HepG2 (cell line): ENCODE measurements around the gene SHISAL1. TPM values are rescaled to one million over a fixed set of nuclear protein-coding genes. Genes with fewer than 3 reads are reported as not detected.

Experiments
- ATAC-seq: fragments of 200-7000 bp; cut with Tn5 transposase; 3 replicates; pipeline ENCODE4 v1.9.1; 2020; ENCODE audit warnings: mild to moderate bottlenecking, moderate library complexity
- BruUV-seq: library from RNA; stranded (reverse); fragments of 400-500 nt; replicated peaks from 2 replicates; lab custom pipeline; 2021; lab: Mats Ljungman, UMichigan
- CTCF ChIA-PET: fragments of 300-600 bp; formaldehyde crosslinking; extraction: SDS; loops from one replicate; lab custom pipeline; 2021; ENCODE audit warnings: low total read pairs, inconsistent platforms, low intra/inter-chr PET ratio; lab: Yijun Ruan, JAX
- POLR2A ChIA-PET: fragments of 350-600 bp; sonication (Branson Sonifier 250); formaldehyde crosslinking; loops from one replicate; lab custom pipeline; 2020; ENCODE audit warnings: antibody characterized with exemption, inconsistent platforms; lab: Yijun Ruan, JAX
- DNase-seq: peaks from one replicate; pipeline ENCODE4 v3.0.0-alpha.2; 2015; ENCODE audit warnings: low spot score
- FAIRE-seq: peaks from 3 replicates; lab custom pipeline; 2011; peaks lifted over from hg19 to GRCh38; lab: Jason Lieb, UNC
- H2AFZ ChIP-seq: one replicate; pipeline ENCODE4 v1.6.1; 2011; ENCODE audit warnings: low read length, inconsistent platforms
- H3K27ac ChIP-seq: fragments of 300-600 bp; 3 replicates; pipeline ENCODE4 v1.8.0; 2011; ENCODE audit warnings: mixed run types, mild to moderate bottlenecking, mixed read lengths, low read length, inconsistent platforms; ENCODE audit not compliant: insufficient read depth; ENCODE audit errors: extremely low read length
- H3K27me3 ChIP-seq, 2 experiments: fragments of 200-600 bp in 1 of 2; 2 replicates in 1 of 2; 3 replicates in 1 of 2; pipeline versions ENCODE4 v1.6.0 to v1.8.0; 2011; ENCODE audit warnings: low read length in 2 of 2, mild to moderate bottlenecking in 2 of 2, moderate library complexity in 2 of 2, inconsistent platforms in 1 of 2; ENCODE audit not compliant: insufficient read depth in 2 of 2, control insufficient read depth in 1 of 2
- H3K36me3 ChIP-seq, 2 experiments: fragments of 200-600 bp in 1 of 2; replicated peaks in 1 of 2; 2 replicates in 1 of 2; 3 replicates in 1 of 2; pipeline versions ENCODE4 v1.5.1 to v1.8.0; 2011; ENCODE audit warnings: low read length in 2 of 2, inconsistent platforms in 1 of 2; ENCODE audit not compliant: insufficient read depth in 2 of 2, control insufficient read depth in 1 of 2
- H3K4me1 ChIP-seq: 2 replicates; pipeline ENCODE4 v1.5.1; 2012; ENCODE audit warnings: low read length, inconsistent platforms; ENCODE audit not compliant: insufficient read depth
- H3K4me2 ChIP-seq: 2 replicates; pipeline ENCODE4 v1.6.0; 2011; ENCODE audit warnings: low read depth, low read length, inconsistent platforms
- H3K4me3 ChIP-seq, 3 experiments: fragments of 200-600 bp in 1 of 3; sonication (generic), shearing (Covaris generic) in 1 of 3; replicated peaks in 1 of 3; 2 replicates each; pipeline ENCODE4 v1.5.1; 2011 to 2016; ENCODE audit warnings: low read length in 3 of 3, inconsistent platforms in 2 of 3, low read depth in 2 of 3, mild to moderate bottlenecking in 2 of 3, control low read depth in 1 of 3, mixed read lengths in 1 of 3; ENCODE audit not compliant: insufficient read depth in 1 of 3
- H3K79me2 ChIP-seq: one replicate; pipeline ENCODE4 v1.6.1; 2011; ENCODE audit warnings: low read length, inconsistent platforms; ENCODE audit not compliant: insufficient read depth
- H3K9ac ChIP-seq: 2 replicates; pipeline ENCODE4 v1.6.0; 2011; ENCODE audit warnings: mild to moderate bottlenecking, low read depth, low read length, inconsistent platforms; ENCODE audit not compliant: insufficient read depth
- H3K9me3 ChIP-seq: 2 replicates; pipeline ENCODE4 v1.5.1; 2012; ENCODE audit warnings: mild to moderate bottlenecking, low read length
- H4K20me1 ChIP-seq: 2 replicates; pipeline ENCODE4 v1.6.0; 2011; ENCODE audit warnings: inconsistent platforms, mild to moderate bottlenecking, low read length, moderate library complexity; ENCODE audit not compliant: insufficient read depth
- MZF1 ChIP-seq: sonication (generic); formaldehyde crosslinking; IDR thresholded peaks from 2 replicates; pipeline ENCODE4 v1.8.1; 2023; ENCODE audit warnings: mild to moderate bottlenecking, missing genetic modification reagents, borderline replicate concordance
- PCBP1 ChIP-seq: fragments of 200-400 bp; formaldehyde crosslinking; IDR thresholded peaks from 2 replicates; pipeline ENCODE4 v1.6.1; 2017; ENCODE audit warnings: mild to moderate bottlenecking, low read depth, low read length, borderline replicate concordance
- ZNF251 ChIP-seq: sonication (generic); formaldehyde crosslinking; IDR thresholded peaks from 2 replicates; pipeline ENCODE4 v1.9.0; 2021; ENCODE audit warnings: mild to moderate bottlenecking, missing genetic modification reagents
- WGBS: methylation state at CpG from one replicate; pipeline ENCODE4 v1.1.6; 2017; ENCODE audit warnings: low lambda C conversion rate; 5-methylcytosine and 5-hydroxymethylcytosine counted together
- in situ Hi-C: cut with HindIII; loops from 2 replicates; pipeline ENCODE4 v1.10.0; 2017; ENCODE audit warnings: low pct_unique_long_range_greater_than_20kb; ENCODE audit not compliant: extremely low pct_ligation_motif_present
- intact Hi-C: fragments of 100-400 bp; cut with micrococcal nuclease; formaldehyde crosslinking; loops from one replicate; pipeline ENCODE4 v1.10.0; 2022; ENCODE audit not compliant: unreplicated experiment
- polyA plus RNA-seq, 8 experiments: library from polyadenylated mRNA; depleted of rRNA in 3 of 8; stranded (reverse) in 7 of 8; unstranded in 1 of 8; fragments of >200 nt; fragmentation: Illumina TruSeq in 4 of 8; extraction: Trizol in 4 of 8; gene quantifications; 2 replicates each; pipeline versions ENCODE4 v1.2.1 to v1.2.3, GENCODE V29; 2011 to 2016; ENCODE audit warnings: low read depth in 4 of 8, missing spikeins in 1 of 8, mixed read lengths in 1 of 8; ENCODE audit not compliant: insufficient read depth in 1 of 8
- total RNA-seq, 5 experiments: library from RNA; depleted of rRNA; stranded (reverse); fragments of >200 nt; fragmentation: Illumina TruSeq; extraction: Trizol; gene quantifications; 2 replicates each; pipeline ENCODE4 v1.2.3, GENCODE V29; 2016; ENCODE audit warnings: low read depth in 1 of 5
- TF ChIP-seq, protein P1 (sequence below): sonication (generic); formaldehyde crosslinking; IDR thresholded peaks from 2 replicates; pipeline ENCODE4 v1.4.0; 2020; ENCODE audit warnings: missing genetic modification reagents, borderline replicate concordance
- TF ChIP-seq, protein P2 (sequence below): sonication (generic); formaldehyde crosslinking; IDR thresholded peaks from 2 replicates; pipeline ENCODE4 v1.5.0; 2020; ENCODE audit warnings: missing genetic modification reagents

SHISAL1 gene
- total and polyA plus RNA-seq, 2 of the 13 experiments (the other 11 are each of a cell fraction or from before 2014, with no cell fraction given): not detected

DNA sequence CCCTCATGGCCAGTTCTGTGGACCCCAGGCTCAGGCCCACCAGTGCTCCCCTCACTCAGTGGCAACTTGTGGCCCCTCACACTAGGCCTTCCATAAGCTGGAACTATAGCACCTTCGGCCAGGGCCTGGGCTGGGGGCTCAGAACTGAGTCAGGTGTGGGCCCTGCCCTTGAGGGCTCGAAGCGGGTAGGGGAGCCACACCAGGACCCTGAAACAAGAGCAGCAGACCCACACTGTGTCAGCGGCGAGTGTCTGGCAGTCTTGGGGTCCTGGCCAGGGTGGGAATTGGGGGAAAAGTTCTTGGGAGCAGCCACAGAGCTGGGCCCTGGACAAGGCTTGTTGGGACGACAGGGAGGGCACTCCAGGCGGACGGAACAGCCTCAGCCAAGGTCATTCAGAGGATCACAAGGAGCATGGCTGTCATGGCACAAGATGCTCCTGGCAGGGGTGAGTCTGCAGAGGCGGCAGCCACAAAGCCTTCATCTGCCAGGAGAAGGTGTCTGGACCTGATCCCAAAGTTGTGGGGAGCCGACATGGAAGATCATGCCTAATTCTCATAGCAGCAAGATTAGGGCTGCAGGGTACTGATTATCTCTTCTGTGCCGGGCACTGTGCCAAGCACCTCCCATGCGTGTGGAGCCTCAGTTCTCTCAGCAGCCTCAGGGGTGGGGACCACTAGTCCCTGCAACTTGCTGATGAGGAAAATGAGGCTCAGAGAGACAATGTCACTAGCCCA, 50.7 kb downstream of the SHISAL1 start:
- H3K4me1 ChIP-seq: no peaks in the 10 kb centered on the region
- no peak overlapping the region for H3K9ac ChIP-seq
- intact Hi-C loops (no loop called here), in situ Hi-C loops (no loop called here)
- no peak overlapping the region for H3K4me3 ChIP-seq
- H3K4me2 ChIP-seq: no peak overlapping the region
- H3K36me3 ChIP-seq: no peaks in the 10 kb centered on the region
- H3K9me3 ChIP-seq: no peaks in the 10 kb centered on the region
- ChIA-PET POLR2A (no interaction called here), CTCF (no interaction called here)
- H3K27me3 ChIP-seq: peaks cover 0 to 1% of the 10 kb centered on the region in 2 experiments; a peak in 2 of 5 replicates
- no peak for DNase-seq
- no TSS peak for BruUV-seq
- no peak overlapping the region for H3K27ac ChIP-seq
- 37% methylated on average over 4 of the region's 12 CpGs for WGBS
- no peak for FAIRE-seq
- no peak overlapping the region for H2AFZ ChIP-seq
- H4K20me1 ChIP-seq: no peaks in the 10 kb centered on the region
- no peak for TF ChIP-seq MZF1 (CRISPR knock-in tag)
- TF ChIP-seq ZNF251: no peak
- TF ChIP-seq, protein P1, sequence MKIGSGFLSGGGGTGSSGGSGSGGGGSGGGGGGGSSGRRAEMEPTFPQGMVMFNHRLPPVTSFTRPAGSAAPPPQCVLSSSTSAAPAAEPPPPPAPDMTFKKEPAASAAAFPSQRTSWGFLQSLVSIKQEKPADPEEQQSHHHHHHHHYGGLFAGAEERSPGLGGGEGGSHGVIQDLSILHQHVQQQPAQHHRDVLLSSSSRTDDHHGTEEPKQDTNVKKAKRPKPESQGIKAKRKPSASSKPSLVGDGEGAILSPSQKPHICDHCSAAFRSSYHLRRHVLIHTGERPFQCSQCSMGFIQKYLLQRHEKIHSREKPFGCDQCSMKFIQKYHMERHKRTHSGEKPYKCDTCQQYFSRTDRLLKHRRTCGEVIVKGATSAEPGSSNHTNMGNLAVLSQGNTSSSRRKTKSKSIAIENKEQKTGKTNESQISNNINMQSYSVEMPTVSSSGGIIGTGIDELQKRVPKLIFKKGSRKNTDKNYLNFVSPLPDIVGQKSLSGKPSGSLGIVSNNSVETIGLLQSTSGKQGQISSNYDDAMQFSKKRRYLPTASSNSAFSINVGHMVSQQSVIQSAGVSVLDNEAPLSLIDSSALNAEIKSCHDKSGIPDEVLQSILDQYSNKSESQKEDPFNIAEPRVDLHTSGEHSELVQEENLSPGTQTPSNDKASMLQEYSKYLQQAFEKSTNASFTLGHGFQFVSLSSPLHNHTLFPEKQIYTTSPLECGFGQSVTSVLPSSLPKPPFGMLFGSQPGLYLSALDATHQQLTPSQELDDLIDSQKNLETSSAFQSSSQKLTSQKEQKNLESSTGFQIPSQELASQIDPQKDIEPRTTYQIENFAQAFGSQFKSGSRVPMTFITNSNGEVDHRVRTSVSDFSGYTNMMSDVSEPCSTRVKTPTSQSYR (CRISPR knock-in tag): no peak
- TF ChIP-seq, protein P2, sequence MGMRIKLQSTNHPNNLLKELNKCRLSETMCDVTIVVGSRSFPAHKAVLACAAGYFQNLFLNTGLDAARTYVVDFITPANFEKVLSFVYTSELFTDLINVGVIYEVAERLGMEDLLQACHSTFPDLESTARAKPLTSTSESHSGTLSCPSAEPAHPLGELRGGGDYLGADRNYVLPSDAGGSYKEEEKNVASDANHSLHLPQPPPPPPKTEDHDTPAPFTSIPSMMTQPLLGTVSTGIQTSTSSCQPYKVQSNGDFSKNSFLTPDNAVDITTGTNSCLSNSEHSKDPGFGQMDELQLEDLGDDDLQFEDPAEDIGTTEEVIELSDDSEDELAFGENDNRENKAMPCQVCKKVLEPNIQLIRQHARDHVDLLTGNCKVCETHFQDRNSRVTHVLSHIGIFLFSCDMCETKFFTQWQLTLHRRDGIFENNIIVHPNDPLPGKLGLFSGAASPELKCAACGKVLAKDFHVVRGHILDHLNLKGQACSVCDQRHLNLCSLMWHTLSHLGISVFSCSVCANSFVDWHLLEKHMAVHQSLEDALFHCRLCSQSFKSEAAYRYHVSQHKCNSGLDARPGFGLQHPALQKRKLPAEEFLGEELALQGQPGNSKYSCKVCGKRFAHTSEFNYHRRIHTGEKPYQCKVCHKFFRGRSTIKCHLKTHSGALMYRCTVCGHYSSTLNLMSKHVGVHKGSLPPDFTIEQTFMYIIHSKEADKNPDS (CRISPR knock-in tag): no peak
- TF ChIP-seq PCBP1: no peak
- TF ChIP-seq, all 625 proteins: peak for 0
- ATAC-seq: no peak
- H3K79me2 ChIP-seq: no peaks in the 10 kb centered on the region
